Ishikawa (cell line): ENCODE data around the gene SEMA3D.

Experiments used
- CEBPB ChIP-seq: IDR thresholded peaks from 2 replicates; pipeline ENCODE4 v1.6.1; 2012
- CREB1 ChIP-seq: IDR thresholded peaks from 2 replicates; pipeline ENCODE4 v1.6.1; 2012; ENCODE audit warnings: low read depth
- EP300 ChIP-seq: IDR thresholded peaks from 2 replicates; pipeline ENCODE4 v1.6.1; 2012; ENCODE audit warnings: borderline replicate concordance
- MAX ChIP-seq: IDR thresholded peaks from 2 replicates; pipeline ENCODE4 v1.6.1; 2012
- RAD21 ChIP-seq: IDR thresholded peaks from 2 replicates; pipeline ENCODE4 v1.6.1; 2012; ENCODE audit warnings: low read depth
- TEAD4 ChIP-seq: IDR thresholded peaks from 2 replicates; pipeline ENCODE4 v1.6.1; 2012
- YY1 ChIP-seq: IDR thresholded peaks from 2 replicates; pipeline ENCODE4 v1.6.1; 2012; ENCODE audit warnings: low read depth
- ZBTB7A ChIP-seq: IDR thresholded peaks from 2 replicates; pipeline ENCODE4 v1.6.1; 2012; ENCODE audit warnings: low read depth
- TF ChIP-seq, protein P1 (sequence below): IDR thresholded peaks from 2 replicates; pipeline ENCODE4 v1.6.1; 2012; ENCODE audit warnings: low read depth, mild to moderate bottlenecking

- no peak for TF ChIP-seq MAX
- no peak for TF ChIP-seq ZBTB7A
- TF ChIP-seq CREB1 = no peak
- no peak for TF ChIP-seq TEAD4
- TF ChIP-seq RAD21 = no peak
- no peak for TF ChIP-seq EP300
- no peak for TF ChIP-seq CEBPB
- TF ChIP-seq, protein P1, sequence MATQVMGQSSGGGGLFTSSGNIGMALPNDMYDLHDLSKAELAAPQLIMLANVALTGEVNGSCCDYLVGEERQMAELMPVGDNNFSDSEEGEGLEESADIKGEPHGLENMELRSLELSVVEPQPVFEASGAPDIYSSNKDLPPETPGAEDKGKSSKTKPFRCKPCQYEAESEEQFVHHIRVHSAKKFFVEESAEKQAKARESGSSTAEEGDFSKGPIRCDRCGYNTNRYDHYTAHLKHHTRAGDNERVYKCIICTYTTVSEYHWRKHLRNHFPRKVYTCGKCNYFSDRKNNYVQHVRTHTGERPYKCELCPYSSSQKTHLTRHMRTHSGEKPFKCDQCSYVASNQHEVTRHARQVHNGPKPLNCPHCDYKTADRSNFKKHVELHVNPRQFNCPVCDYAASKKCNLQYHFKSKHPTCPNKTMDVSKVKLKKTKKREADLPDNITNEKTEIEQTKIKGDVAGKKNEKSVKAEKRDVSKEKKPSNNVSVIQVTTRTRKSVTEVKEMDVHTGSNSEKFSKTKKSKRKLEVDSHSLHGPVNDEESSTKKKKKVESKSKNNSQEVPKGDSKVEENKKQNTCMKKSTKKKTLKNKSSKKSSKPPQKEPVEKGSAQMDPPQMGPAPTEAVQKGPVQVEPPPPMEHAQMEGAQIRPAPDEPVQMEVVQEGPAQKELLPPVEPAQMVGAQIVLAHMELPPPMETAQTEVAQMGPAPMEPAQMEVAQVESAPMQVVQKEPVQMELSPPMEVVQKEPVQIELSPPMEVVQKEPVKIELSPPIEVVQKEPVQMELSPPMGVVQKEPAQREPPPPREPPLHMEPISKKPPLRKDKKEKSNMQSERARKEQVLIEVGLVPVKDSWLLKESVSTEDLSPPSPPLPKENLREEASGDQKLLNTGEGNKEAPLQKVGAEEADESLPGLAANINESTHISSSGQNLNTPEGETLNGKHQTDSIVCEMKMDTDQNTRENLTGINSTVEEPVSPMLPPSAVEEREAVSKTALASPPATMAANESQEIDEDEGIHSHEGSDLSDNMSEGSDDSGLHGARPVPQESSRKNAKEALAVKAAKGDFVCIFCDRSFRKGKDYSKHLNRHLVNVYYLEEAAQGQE = no peak
- TF ChIP-seq YY1 = no peak
Observed at GRCh38 chr7:85201209-85201608, 14.4 kb upstream of the SEMA3D start.
